ENCODE measurements around the gene LARP4B.
"Not testable (repeated sequence)": the region's sequence is repeated elsewhere in the genome, so short reads cannot be mapped to it uniquely, and the experiment has no call there.

The LARP4B gene

DNA sequence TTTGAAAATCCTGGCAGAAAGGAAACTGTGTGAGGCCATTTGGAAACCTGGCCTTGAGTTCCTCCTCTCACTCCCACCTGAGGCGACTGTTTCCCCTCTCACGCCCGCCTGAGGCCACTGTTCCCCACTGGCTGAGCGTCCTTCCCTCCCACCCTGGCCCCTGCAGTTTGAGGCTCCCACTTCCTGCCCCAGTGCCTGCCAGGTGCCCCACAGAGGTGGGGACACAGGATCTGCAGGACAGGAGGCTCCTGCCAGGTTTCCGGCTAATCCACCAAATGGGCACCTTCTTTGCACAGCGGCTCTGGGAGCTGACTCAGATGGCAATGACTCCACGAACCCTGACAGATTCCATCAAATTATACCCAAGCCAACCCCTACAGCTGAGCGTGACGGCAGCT lies 24.3 kb upstream of the LARP4B start:
- no peak for DNase-seq

DNA sequence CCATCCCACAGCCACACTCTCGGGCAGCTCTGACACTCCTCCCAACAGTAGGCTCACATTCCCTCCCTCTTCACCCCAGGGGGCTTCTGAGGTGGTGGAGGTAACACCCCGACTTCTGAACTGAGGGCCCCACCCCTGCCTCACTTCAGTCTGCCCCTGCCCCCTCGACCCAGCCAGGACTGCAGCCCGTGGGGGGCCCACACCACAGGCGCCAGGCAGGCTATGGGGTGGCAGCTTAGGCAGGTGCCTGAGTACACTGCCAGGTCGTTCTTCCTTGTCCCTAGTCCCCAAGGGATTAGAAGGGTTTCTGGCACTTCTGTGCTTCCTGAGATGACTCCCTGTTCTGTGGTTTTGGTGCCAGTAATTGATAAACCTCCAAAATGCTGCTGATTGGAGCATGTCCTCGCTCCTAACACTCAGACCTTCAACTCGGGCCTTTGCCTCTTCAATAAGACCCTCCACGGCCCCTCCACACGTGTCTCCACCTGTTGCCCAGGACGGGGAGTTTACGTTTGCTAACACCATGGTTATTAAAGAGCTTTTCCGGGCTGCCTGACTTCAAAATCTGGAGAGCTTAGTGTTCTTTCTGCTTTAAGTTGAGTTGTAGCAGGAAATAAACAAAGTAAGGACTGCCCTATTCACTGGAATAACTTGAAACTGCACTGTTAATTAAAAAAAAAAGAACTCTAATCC lies 23.8 kb upstream of the LARP4B start:
- DNase-seq = no peak

DNA sequence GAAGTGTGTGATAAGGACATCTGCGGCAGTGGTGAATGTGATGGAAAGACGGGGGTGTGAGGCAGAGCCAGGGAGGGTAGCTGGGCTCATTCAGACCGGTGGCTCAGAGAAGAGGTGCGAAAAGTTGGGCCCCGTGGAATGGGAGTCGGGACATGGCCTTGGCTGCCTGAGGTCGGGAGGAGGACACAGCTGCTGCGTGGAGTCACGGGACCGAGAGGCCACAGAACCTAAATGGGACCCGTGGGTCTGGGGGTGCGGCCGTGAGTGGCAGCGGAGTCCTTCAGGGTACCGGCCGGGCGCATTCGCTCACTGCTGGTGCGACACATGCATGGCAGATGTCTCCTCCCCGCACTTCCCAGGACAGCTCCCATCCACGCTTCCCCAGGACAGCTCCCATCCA lies 22.9 kb upstream of the LARP4B start:
- no peak for DNase-seq

DNA sequence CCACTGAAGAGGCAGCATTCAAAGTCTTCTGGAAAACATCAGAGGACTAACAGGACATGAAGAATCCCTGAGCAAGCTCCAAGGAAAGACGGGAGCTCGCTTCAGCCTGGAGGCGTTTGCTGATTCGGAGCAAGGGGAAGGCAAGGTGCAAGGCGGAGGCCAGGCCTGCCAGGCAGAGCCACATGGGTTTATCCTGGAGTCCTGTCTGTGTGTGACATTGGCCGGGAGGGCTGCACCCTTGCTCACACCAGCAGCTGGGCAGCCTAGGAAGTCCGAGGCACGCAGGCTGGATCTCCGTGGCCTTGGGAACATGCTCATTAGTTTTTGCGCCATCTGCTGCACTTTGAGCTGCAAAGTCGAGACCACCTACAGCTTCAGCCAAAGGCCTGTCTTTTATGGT lies 22.3 kb upstream of the LARP4B start:
- DNase-seq = no peak

DNA sequence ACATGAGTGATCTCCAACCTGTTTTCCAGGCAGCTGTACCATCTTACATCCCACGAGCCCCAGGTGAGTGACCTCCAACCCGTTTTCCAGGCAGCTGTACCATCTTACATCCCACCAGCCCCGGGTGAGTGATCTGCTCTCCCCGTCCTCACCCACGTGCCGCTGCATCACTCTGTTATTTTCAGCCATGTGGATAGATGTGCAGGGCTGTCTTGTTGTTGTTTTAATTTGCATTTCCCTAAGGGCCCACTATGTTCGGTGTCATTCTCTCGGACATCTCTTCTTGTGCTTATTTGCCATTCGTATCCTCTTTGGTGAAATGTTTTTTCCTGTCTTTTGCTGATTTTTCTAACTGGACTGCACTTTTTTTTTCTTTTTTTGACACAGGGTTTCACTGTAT lies 17.9 kb upstream of the LARP4B start:
- no peak for DNase-seq

DNA sequence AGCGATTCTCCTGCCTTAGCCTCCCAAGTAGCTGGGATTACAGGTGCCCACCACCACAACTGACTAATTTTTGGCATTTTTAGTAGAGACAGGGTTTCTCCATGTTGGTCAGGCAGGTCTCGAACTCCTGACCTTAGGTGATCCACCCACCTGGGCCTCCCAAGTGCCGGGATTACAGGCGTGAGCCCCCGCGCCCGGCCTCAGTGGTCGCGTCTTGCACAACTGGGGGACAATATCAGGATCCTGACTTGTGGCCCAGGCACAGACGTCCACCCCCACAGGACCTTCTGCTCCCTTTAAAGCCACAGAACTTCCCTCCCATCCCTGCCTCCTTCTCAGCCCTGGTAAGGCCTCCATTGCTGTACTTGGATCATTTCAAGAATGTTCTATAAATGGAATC lies 16.8 kb upstream of the LARP4B start:
- DNase-seq = no peak

DNA sequence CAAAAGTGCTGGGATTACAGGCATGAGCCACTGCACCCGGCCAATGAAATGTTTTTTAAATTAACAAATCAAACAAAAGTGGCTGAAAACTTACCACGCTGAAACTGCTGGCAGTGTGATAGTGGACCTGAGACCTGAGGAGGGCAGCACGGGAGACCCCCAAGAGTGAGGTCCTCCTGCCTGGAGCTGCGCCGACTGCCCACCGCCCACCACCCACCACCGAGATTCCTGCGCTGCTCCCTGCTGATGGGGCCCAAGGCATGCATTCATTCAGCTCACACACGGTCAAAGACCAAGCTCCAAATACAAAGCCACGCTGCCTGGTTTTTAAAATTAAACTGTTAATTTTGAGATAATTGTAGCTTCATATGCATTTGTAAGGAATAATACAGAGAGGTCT lies 16.4 kb upstream of the LARP4B start:
- DNase-seq = no peak

DNA sequence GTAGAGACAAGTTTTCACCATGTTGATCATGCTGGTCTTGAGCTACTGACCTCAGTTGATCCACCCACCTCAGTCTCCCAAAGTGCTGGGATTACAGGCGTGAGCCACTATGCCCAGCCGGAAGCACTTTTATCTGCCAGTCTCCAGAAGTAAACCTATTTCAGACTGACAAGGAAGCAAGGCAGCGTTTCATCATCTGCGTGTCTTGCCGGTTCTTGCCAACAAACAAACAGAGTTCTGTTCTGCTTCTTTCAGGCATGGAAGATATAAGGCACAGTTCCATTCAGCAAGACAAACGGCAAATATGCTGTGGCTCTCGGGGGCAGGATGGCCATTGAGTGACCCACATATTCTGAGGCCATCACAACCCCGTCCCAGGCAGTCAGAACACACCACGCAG lies 15.5 kb upstream of the LARP4B start:
- DNase-seq = no peak

DNA sequence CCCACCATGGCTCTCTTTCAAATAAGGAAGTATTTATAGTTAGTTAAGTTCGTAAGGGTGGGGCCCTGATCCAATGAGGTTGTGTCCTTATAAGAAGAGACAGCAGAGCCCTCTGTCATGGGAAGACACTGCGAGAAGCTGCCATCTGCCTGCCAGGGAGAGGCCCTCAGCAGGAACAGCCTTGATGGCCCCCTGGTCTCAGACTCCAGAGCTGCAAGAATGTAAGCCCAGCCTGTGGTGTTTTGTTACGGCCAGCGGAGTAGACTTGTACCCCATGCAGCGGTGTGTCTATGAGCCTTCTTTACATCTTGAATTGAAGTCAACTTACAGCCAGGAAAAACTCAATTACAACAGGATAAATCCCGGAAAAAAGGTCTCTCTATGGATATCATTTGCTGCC lies 14.3 kb upstream of the LARP4B start:
- DNase-seq = no peak

DNA sequence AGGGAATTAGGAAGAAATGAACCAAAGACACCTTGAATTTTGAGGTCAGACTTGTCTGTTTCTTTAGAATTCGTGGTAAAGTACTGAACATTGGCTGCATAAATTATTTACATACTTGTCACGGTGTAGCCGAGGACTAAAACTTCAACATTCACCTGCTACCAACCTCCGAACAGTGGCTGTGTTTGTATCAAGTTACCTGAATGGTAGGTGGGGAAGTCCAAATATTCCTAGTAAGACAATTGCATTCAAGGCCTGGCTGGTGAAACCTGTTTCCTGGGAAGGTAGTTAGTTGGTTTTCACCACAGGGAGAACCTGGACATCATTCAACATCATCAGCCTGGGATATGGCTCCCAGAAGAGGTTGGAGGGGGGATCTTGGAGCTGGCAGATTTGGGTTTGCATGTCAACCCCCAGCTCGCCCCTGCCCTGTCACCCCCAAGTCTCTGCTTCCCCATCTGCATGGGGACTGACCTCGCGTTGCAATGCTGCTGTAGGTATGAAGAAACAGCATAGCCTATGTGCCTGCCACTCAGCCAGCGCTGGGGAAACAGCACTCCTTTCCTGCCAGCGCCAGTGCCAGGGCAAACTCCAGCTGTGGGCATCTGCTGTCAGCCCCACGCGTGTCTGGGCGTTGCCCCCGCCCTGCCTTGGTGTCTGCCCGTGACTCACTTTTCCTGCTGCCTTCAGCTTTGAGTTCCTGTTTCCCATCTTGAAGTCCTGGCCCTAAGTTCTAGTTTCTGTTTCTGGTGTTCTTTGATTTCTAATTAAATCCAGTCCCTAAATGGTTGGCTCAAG lies 12.7 kb upstream of the LARP4B start:
- DNase-seq = no peak

DNA sequence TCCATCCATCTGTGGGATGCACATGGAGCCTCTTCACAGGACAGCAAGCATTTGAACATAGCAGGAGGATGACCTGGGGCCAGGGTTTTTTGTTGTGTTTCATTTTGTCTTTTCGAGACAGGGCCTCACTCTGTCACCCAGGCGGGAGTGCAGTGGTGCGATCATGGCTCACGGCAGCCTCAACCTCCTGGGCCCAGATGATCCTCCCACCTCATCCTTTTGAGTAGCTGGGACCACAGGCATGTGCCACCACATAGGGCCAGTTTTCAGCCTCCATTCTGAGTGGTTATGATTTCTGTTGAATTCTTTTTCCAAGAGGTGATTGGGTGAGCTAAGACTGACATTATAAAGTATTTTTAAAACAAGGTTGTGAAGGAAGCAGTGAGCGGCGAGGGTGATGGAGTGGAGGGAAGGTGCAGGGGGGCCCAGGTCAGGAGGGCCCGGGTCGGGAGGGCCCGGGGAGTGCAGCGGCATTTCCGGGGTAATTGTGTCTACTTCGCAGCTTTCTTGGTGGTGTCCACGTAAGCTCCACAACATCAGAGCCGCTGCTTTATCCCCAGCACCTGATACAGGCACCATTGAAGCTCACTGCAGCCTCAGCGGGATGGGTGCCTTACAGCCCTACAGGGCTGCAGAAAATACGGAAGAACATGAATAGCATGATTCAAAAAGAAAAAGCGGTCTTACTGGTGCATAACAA lies 12.0 kb upstream of the LARP4B start:
- DNase-seq = no peak

DNA sequence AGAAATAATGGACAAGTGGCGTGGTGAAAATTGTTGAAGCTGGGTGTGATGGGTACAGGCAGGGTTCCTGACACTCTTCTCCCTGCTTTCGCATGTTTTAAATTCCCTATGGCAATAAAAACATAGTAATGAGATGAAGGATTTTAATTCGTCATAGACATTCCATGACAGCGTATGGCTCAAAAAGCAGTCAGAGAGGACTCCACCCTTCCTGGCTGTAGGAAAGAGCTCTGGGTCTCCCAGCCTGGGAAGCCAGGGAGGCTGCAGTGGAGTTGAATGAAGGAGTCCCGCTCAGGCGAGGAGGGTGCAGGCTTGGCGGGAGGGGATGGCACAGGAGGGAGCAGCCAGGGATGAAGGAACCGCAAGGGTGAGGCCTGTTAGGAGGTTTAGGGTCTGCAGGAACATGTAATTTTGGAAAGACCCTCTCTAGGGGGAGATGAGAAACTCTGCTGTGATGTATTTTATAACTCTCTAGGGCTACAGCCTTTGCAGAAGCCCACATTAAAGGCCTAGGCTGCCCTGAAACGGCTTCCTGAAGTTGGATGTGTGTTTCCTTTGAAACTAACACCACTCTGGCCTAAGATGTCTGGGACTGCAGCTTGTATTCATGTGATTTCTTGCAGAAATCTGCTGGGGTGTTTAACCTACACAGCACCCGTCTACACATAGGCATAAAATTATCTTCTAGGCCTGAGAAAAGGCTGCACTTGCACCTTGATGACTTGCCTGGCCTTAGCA lies 7.6 kb upstream of the LARP4B start:
- DNase-seq = no peak

DNA sequence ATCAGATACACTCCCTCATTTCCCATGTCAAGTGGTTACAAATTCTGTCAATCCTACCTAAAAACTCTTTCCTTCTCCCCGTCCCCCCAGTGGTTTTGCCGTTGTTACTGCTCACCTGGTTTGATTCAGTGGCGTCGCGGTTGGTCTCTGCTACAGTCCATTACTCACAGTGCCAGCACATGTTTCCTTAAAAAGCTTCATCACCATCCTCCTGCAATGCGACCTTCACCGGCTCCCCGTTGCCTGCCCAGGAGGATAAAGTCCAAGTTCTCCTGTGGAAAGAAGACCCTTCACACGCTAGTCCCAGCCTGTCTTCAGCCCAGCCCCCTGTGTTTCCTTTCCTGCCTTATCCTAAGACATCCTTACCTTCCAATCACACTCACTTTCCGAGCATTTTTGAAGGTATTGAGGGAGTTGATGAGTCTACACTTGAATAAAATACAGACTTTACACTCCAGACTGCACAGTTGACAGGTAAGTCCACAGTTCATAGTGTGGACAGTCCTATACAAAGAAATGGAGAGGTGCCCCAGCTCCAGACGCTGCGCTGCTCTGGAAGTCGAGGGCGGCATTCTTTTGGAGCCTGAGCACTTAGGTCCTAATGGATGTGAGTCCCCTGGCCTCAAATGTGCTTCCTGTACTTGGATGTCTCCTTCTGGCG lies 3.4 kb upstream of the LARP4B start:
- no peak for DNase-seq

DNA sequence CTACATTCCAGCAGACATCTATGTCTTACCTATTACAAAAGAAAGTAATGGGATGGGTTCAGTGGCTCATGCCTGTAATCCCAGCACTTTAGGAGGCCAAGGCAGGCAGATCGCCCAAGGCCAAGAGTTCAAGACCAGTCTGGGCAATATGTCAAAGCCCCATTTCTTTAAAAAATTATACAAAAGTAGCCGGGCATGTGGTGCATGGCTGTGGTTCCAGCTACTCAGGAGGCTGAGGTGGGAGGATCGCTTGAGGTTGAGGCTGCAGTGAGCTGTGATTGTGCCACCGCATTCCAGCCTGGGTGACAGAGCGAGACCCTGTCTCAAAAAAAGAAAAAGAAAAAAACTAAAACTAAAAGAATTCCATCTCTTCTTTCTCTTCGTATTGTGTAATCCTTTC lies 2.7 kb upstream of the LARP4B start:
- DNase-seq = not testable (repeated sequence)

DNA sequence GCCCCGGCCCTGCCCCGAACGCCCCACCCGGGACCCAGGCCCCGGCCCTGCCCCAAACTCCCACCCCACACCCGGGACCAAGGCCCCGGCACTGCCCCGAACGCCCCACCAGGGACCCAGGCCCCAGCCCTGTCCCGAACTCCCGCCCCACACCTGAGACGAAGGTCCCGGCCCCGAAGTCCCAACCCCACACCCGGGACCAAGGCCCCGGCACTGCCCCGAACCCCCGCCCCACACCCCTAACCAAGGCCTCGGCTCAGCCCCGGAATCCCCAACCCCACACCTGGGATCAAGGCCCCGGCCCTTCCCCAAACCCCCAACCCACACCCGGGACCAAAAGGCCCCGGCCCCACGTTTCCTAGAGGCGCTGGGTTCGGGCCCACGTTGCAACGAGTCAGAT lies 1.1 kb upstream of the LARP4B start:
- no peak for DNase-seq

DNA sequence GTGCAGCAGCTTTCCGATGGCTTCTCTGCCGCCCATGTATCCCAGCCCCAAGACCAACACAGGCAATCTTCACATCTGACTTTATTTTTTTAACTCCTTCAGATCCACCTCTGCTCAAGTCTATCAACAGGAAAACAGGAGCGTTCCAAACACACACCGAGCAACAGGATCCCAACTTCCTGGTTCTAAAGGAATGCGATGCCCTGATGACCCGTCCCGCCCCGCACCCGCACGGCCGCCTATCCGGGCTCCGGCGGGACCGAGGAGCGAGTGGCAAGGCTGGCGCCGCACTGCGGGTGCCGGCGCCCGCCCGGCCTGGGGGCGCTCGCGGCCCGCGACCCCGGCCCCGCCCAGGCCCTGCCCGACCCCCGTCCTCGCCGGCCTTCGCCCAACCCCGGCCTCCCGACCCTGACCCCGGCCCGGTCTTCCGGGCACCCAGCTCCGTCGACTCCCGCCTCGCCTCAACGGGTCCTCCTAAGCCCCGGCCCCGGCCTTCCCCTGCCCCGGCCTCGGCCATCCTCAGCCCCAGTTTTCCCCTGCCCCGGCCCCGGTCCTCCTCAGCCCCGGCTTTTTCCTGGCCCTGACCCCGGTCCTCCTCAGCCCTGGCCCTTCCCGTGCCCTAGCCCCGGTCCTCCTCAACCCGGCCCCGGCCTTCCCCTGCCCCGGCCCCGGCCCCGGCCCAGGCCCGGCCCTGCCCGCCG lies 730 bp downstream of the LARP4B start:
- DNase-seq = no peak

DNA sequence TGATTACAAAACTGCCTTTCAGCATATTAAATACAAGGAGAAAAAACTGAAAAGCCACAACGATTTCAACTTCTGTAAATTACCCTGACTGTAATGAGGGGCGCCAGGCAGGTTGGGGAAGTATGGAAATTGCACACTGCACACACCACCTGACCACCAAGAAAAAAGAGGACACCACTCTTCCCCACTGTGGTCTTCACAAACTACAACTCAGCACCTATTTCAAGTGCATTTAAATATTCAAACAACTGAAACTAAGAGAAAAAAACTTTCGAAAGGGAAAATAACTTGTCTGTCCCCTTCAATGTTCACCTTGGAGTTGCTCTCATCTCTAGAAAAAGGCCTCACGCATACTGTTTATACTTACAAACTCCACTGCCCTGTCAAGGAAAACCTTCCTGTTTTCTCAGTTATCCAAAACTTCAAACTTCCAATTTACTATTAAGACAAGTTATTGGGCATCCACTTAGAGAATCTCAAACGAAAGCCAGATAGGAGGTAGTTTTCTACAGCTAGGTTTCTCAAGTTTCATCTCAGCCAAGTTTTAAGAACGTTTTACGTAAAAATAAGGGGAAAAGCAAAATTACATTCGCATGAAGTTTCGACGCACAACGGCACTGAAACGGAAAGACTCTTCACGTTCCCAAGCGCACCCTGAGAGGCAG lies 1.4 kb downstream of the LARP4B start:
- no peak for DNase-seq

DNA sequence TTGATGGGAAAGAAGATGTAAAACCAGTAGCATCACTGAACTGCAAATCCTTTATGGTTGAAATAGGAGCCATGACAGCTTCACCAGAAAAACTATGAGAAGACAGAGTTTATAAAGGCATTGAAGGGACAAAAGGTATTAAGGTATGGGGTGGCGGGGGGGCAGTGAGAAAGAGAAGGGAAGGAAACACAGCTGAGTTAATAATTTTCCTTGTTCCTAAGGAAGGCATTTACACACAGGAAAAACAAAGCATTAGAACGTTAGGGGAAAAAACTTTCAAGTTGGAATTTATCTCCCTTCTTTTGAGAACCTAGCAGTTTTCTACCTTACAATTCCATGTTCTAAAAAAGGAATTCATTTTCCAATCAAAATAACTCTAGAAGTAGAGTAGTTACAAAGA lies 4.4 kb downstream of the LARP4B start:
- DNase-seq = no peak

DNA sequence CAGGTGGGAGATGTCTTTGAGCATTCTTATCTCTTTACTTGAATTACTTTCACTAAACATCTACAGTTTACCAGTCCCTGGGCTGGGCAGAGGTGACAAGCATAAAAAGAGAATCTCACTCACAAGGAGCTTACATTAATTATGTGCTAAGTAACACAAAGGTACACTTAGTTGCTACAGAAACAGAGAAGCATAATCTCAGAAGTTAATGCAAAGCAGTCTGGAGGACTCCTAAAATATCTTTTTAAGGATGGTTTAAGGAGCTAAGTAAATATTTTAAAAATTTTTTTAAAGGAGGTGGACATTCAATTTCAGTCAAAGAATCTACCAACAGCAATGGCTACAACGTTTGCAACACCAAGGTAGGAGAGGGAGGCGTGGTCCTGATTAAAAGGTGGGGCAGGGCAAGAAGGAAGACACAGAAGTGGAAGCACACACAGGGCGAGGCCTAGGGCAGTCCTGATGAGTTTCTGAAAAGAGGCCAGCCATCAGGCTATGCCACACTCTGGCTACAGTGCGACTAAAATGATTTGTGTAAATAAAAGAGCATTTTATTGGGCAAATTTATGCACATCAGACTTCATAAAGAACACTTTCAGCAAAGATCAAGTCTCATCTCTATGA lies 5.3 kb downstream of the LARP4B start:
- DNase-seq = no peak

DNA sequence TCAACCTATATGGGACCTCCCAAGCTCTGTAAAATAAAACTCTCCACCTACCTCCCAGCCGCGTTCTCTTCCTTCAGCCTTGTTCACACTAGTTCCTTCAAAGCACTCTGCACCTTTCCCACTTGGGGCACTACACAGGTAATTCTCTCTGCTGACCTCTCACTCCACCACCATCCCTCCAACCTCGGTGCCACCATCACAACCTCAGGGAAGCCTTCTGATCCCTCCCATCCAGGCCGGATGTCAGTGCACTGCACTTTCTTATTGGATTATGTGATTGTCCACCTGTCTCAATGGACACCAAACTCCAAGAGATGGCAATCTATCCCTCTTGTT lies 7.0 kb downstream of the LARP4B start:
- DNase-seq = no peak

DNA sequence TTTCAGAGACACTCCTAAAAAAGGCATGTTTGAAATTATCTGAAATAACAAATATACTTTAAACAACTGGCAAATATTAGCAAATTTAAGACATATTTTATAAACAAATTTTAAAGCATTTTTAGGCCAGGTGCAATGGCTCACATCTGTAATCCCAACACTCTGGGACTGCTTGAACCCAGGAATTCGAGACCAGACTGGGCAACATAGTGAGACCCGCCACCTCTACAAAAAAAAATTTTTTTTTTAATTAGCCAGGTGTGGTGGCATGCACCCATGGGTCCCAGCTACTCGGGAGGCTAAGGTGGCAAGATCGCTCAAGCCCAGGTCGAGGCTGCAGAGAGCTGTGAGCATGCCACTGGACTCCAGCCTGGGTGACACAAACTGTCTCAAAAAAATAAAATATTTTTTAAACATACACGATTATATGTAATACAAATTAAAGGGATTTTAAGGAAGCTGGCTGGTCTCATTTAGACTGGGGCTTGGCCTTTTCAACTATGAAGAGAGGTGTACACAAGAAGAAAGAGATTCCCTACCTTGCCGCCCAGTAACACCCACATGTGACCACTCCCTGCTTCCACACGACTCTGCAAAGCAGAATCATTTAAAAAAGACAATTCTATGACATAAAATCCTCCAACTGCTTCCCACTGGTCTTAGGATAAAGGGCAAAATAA lies 7.5 kb downstream of the LARP4B start:
- DNase-seq = no peak

Data from NCI-H2081 treated with DMSO at 0.1 percent for 48 hours (cell line).